Measurements from ENCODE around the gene FAM20C. TPM values are rescaled to one million over a fixed set of nuclear protein-coding genes. Genes with fewer than 3 reads are reported as not detected.

The FAM20C gene
- total RNA-seq, 3 donors from 2014 or later: 20.7 to 47.7 (median 26.5) TPM

GRCh38 chr7:166338-167060 lies 25.9 kb upstream of the FAM20C start:
- Histone ChIP-seq H3K4me3 (no peak overlapping the region), H3K9me3 (no peaks in the 10 kb centered on the region), H3K4me1 (ENCODE audit: low read depth) (peaks cover 12% of the 10 kb centered on the region), H3K36me3 (ENCODE audit: low read depth) (no peaks in the 10 kb centered on the region)
- ATAC-seq: no peak
- no peak for TF ChIP-seq CTCF (IDR thresholded peaks at IDR 0.05)
- intact Hi-C loops (cut with DNase I, micrococcal nuclease): no loop called here
- peak in 1 of 3 donors; percentile 43 for DNase-seq

GRCh38 chr7:167090-167855 lies 25.1 kb upstream of the FAM20C start:
- ATAC-seq (no peak), DNase-seq (peak in 1 of 3 donors; percentile 52)
- TF ChIP-seq CTCF (IDR thresholded peaks at IDR 0.05): no peak
- Histone ChIP-seq H3K9me3 (no peaks in the 10 kb centered on the region), H3K4me1 (ENCODE audit: low read depth) (peaks cover 12% of the 10 kb centered on the region), H3K36me3 (ENCODE audit: low read depth) (no peaks in the 10 kb centered on the region), H3K4me3 (no peak overlapping the region)
- intact Hi-C loops (cut with DNase I, micrococcal nuclease): no loop called here

DNA sequence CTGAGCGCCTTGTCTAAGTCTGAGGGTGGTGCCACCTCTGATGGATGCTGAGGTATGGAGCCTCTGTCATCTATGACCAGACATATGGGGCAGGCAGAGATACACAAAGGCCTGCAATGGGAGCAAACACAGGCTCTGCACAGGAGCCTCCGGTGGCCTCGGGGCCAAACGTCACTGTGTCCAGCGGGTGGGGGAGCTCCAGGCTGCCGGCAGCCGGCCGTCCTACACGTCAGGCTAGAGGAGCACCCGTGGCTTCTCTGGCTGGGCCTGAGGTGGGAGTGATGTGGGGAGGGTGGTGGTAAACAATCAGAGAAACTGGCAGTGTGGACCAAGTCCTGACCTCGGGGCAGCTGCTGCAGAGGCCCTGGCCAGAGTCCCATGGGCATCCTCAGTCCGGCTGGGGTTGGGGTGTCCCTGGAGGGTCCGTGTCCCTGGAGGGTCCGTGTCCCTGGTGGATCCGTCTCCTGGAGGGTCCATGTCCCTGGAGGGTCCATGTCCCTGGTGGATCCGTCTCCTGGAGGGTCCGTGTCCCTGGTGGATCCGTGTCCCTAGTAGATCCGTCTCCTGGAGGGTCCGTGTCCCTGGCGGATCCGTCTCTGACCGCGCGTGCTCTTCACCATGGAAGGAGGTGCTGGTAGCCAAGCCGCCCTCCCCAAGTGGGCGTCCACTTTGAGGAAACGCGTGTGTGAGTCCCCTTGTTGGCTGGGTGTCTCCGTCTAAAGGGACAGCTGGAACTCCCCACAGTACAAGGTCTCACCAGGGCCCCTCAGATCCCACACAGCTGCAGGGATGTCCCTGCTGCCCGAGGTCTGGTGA lies 24.2 kb upstream of the FAM20C start:
- intact Hi-C loops (cut with DNase I, micrococcal nuclease): no loop called here

DNA sequence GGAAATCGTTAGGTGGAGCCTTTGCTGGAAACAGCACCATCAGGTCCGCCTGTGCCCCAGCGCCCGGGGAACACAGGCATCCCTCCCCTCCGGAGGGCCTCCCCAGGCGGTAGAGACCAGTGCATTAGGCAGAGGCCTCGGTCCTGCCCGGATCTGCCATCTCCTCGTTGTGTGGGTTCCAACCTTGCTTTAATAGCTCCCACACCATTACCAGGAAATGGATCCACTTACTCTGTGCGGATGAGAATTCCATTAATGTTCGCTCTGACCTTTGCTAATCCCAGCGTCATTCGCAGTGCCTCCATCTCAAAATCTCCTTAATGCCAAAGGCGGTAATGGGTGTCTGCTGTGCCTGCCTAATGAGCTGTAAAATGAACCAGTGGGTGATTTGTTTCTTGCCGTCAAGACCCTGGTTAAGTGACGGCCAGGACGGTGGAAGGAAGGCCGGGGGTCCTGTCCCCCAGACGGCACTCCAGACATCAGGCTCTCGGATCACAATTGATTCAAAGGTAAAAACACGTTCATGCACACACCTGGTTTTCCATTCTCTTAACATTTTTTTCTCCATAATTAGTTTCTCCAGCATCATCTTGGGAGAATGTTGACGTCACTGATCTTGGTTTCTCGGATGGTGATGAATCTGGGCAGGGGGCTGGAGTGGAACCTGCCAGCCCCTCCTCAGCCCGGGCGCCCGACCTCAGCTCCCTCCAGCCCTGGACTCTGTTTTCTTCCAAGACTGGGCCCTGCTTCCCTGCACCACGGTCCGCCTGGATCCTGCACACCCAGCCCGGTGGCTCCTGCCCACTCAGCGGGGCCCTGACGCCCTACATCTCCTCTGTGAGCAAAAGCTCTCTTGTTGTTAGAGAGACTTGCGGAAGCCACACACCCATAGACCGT lies 22.8 kb upstream of the FAM20C start:
- no peaks in the 10 kb centered on the region for H3K9me3 ChIP-seq
- DNase-seq: peak in 1 of 3 donors; percentile 22
- no peak for TF ChIP-seq CTCF (IDR thresholded peaks at IDR 0.05)
- H3K4me3 ChIP-seq: no peak overlapping the region
- intact Hi-C loops (cut with DNase I, micrococcal nuclease): no loop called here
- H3K36me3 ChIP-seq (ENCODE audit: low read depth): no peaks in the 10 kb centered on the region
- peaks cover 7% of the 10 kb centered on the region for H3K4me1 ChIP-seq (ENCODE audit: low read depth)
- ATAC-seq: no peak

More for the DNA sequence above, 24.2 kb upstream of the FAM20C start:
- Histone ChIP-seq H3K36me3 (ENCODE audit: low read depth) (no peaks in the 10 kb centered on the region), H3K4me3 (no peak overlapping the region), H3K4me1 (ENCODE audit: low read depth) (peaks cover 12% of the 10 kb centered on the region), H3K9me3 (no peaks in the 10 kb centered on the region)
- TF ChIP-seq CTCF (IDR thresholded peaks at IDR 0.05): no peak
- DNase-seq (peak in 1 of 3 donors; percentile 40), ATAC-seq (no peak)
